H9 (cell line): Measurements from ENCODE around the gene ONECUT3. TPM values are rescaled to one million over a fixed set of nuclear protein-coding genes. Genes with fewer than 3 reads are reported as not detected.

Source experiments
- DNase-seq: peaks from one replicate; pipeline ENCODE4 v3.0.0-alpha.2; 2017
- H2AFZ ChIP-seq: one replicate; pipeline ENCODE4 v1.6.1; 2013; ENCODE audit warnings: mild to moderate bottlenecking, low read length, control low read depth, moderate library complexity
- H2AK5ac ChIP-seq: 2 replicates; pipeline ENCODE4 v1.6.1; 2013; ENCODE audit warnings: low read length, control low read depth, mixed read lengths; ENCODE audit not compliant: insufficient read length
- H2BK120ac ChIP-seq: one replicate; pipeline ENCODE4 v1.6.1; 2013; ENCODE audit warnings: low read depth, mild to moderate bottlenecking, low read length, control low read depth, inconsistent platforms; ENCODE audit not compliant: poor library complexity, severe bottlenecking
- H2BK12ac ChIP-seq: 2 replicates; pipeline ENCODE4 v1.6.1; 2013; ENCODE audit warnings: low read length, control low read depth, mixed read lengths, low read depth; ENCODE audit not compliant: insufficient read length
- H2BK15ac ChIP-seq: 2 replicates; pipeline ENCODE4 v1.6.1; 2013; ENCODE audit warnings: low read depth, low read length, control low read depth
- H2BK20ac ChIP-seq: one replicate; pipeline ENCODE4 v1.6.1; 2013; ENCODE audit warnings: low read depth, mild to moderate bottlenecking, low read length, control low read depth, inconsistent platforms; ENCODE audit not compliant: poor library complexity, severe bottlenecking
- H2BK5ac ChIP-seq: 2 replicates; pipeline ENCODE4 v1.6.1; 2013; ENCODE audit warnings: low read length, control low read depth, mixed read lengths; ENCODE audit not compliant: insufficient read length
- H3K14ac ChIP-seq: 2 replicates; pipeline ENCODE4 v1.6.1; 2013; ENCODE audit warnings: low read length, control low read depth; ENCODE audit not compliant: insufficient read depth
- H3K18ac ChIP-seq: 2 replicates; pipeline ENCODE4 v1.6.1; 2013; ENCODE audit warnings: low read depth, mild to moderate bottlenecking, mixed read lengths, low read length, control low read depth; ENCODE audit not compliant: insufficient read length
- H3K23ac ChIP-seq: 2 replicates; pipeline ENCODE4 v1.6.1; 2013; ENCODE audit warnings: low read length, control low read depth, mixed read lengths, low read depth; ENCODE audit not compliant: insufficient read length
- H3K23me2 ChIP-seq: 2 replicates; pipeline ENCODE4 v1.6.1; 2013; ENCODE audit warnings: low read depth, mild to moderate bottlenecking, mixed read lengths, low read length, control low read depth; ENCODE audit not compliant: insufficient read length, poor library complexity, severe bottlenecking
- H3K27ac ChIP-seq: 2 replicates; pipeline ENCODE4 v1.5.1; 2013; ENCODE audit warnings: low read length, control low read depth, mixed read lengths, low read depth; ENCODE audit not compliant: insufficient read length
- H3K27me3 ChIP-seq: 2 replicates; pipeline ENCODE4 v1.6.1; 2013; ENCODE audit warnings: low read length, control low read depth, inconsistent platforms; ENCODE audit not compliant: insufficient read depth
- H3K4ac ChIP-seq: 2 replicates; pipeline ENCODE4 v1.6.1; 2013; ENCODE audit warnings: low read depth, mild to moderate bottlenecking, control low read depth, inconsistent platforms, low read length, moderate library complexity
- H3K4me1 ChIP-seq: 2 replicates; pipeline ENCODE4 v1.6.1; 2013; ENCODE audit warnings: low read length, control low read depth, inconsistent platforms; ENCODE audit not compliant: insufficient read depth
- H3K4me2 ChIP-seq: 2 replicates; pipeline ENCODE4 v1.6.1; 2013; ENCODE audit warnings: low read length, control low read depth, mixed read lengths; ENCODE audit not compliant: insufficient read length, insufficient read depth
- H3K56ac ChIP-seq: 2 replicates; pipeline ENCODE4 v1.6.1; 2013; ENCODE audit warnings: low read depth, mild to moderate bottlenecking, mixed read lengths, low read length, control low read depth; ENCODE audit not compliant: insufficient read length
- H3K79me1 ChIP-seq: 2 replicates; pipeline ENCODE4 v1.6.1; 2013; ENCODE audit warnings: low read depth, mild to moderate bottlenecking, moderate library complexity, low read length, control low read depth, inconsistent platforms; ENCODE audit not compliant: insufficient read depth, poor library complexity, severe bottlenecking
- H3K79me2 ChIP-seq: 2 replicates; pipeline ENCODE4 v1.6.1; 2013; ENCODE audit warnings: low read length, control low read depth, inconsistent platforms; ENCODE audit not compliant: insufficient read depth
- H3K9ac ChIP-seq: 2 replicates; pipeline ENCODE4 v1.6.1; 2013; ENCODE audit warnings: low read length, control low read depth, mixed read lengths; ENCODE audit not compliant: insufficient read length; ENCODE audit errors: extremely low read depth
- H3K9me3 ChIP-seq: one replicate; pipeline ENCODE4 v1.6.1; 2013; ENCODE audit warnings: low read depth, low read length, inconsistent platforms; ENCODE audit not compliant: control insufficient read depth
- H3T11ph ChIP-seq: one replicate; pipeline ENCODE4 v1.6.1; 2013; ENCODE audit warnings: mild to moderate bottlenecking, low read length, control low read depth, inconsistent platforms
- H4K20me1 ChIP-seq: one replicate; pipeline ENCODE4 v1.6.1; 2013; ENCODE audit not compliant: control insufficient read depth, insufficient read length, insufficient read depth
- H4K5ac ChIP-seq: 2 replicates; pipeline ENCODE4 v1.6.1; 2013; ENCODE audit warnings: low read depth, mild to moderate bottlenecking, mixed read lengths, low read length, control low read depth; ENCODE audit not compliant: insufficient read length
- H4K8ac ChIP-seq: replicated peaks from 2 replicates; pipeline ENCODE4 v1.6.1; 2013; ENCODE audit warnings: low read length, control low read depth, mixed read lengths, low read depth; ENCODE audit not compliant: insufficient read length
- H4K91ac ChIP-seq: 2 replicates; pipeline ENCODE4 v1.6.1; 2013; ENCODE audit warnings: low read depth, mild to moderate bottlenecking, moderate library complexity, mixed read lengths, low read length, control low read depth; ENCODE audit not compliant: insufficient read length
- H3K27ac Mint-ChIP-seq, 3 experiments: 2 replicates in 2 of 3; 3 replicates in 1 of 3; pipeline ENCODE4 v1.8.0; 2020 to 2021; ENCODE audit warnings: mixed read lengths in 3 of 3, mild to moderate bottlenecking in 1 of 3, moderate library complexity in 1 of 3
- H3K27me3 Mint-ChIP-seq: 2 replicates; pipeline ENCODE4 v1.8.0; 2021; ENCODE audit warnings: low read depth, mild to moderate bottlenecking, moderate library complexity, mixed read lengths
- H3K36me3 Mint-ChIP-seq, 3 experiments: 2 replicates in 2 of 3; 3 replicates in 1 of 3; pipeline ENCODE4 v1.8.0; 2020 to 2021; ENCODE audit warnings: low read depth in 3 of 3, mixed read lengths in 3 of 3; ENCODE audit not compliant: insufficient read depth in 1 of 3
- H3K4me1 Mint-ChIP-seq, 2 experiments: 2 replicates each; pipeline ENCODE4 v1.8.0; 2020; ENCODE audit warnings: mixed read lengths in 2 of 2
- H3K4me3 Mint-ChIP-seq, 2 experiments: 2 replicates in 1 of 2; 3 replicates in 1 of 2; pipeline ENCODE4 v1.8.0; 2020 to 2021; ENCODE audit warnings: mild to moderate bottlenecking in 2 of 2, mixed read lengths in 2 of 2, moderate library complexity in 1 of 2
- H3K9me3 Mint-ChIP-seq, 2 experiments: 2 replicates in 1 of 2; 3 replicates in 1 of 2; pipeline ENCODE4 v1.8.0; 2020; ENCODE audit warnings: mild to moderate bottlenecking in 2 of 2, mixed read lengths in 2 of 2, moderate library complexity in 1 of 2
- WGBS: extraction: QIAGEN DNeasy Blood & Tissue Kit; methylation state at CpG from one replicate; pipeline ENCODE4 v1.1.7; 2013; ENCODE audit warnings: missing lambda C conversion rate, low lambda C conversion rate, mixed read lengths; ENCODE audit not compliant: insufficient read length; ENCODE audit errors: extremely low coverage; 5-methylcytosine and 5-hydroxymethylcytosine counted together
- total RNA-seq: library from RNA; stranded (reverse); gene quantifications from 2 replicates; pipeline ENCODE4 v1.2.1, GENCODE V29; 2021
- TF ChIP-seq, protein P1 (sequence below): fragments of 200-600 bp; sonication (generic); conservative IDR thresholded peaks from 3 replicates; pipeline ENCODE4 v1.8.0; 2021; ENCODE audit warnings: antibody characterized with exemption, mild to moderate bottlenecking

Gene ONECUT3
- total RNA-seq, 1 experiment from 2014 or later: 0.04 TPM

DNA sequence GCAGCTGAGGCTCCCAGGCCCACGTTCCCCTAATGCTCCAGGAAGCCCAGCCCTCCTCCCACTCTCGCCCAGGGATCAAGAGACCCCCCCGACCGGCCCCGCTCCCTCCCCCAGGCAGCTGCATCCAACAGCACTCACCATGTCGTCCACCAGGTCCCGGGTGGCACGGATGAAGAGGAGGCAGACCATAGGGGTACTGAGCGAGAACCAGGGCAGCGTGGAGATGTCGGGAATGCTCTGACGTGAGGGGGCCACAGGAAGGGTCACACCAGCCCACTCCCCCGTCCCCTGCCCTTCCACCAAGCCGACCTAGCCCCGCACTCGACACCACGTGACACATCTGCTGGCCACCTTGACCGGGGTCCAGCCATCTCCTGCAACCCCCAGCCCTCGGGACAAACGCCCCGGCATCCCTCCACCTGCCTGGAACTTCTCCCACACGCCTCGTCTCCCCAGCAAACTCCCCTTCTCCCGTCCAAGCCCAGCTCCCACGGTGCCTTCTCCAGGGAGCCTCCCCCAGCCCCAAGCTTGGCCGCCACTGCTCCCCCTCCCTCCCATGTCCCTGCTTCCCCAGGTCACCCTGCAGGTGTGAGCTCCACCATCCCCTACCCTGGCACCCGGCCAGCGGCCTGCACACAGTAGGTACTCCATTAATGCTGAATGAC lies 53.9 kb downstream of the ONECUT3 start:
- Histone ChIP-seq H3K56ac (no peak overlapping the region), H3K14ac (no peak overlapping the region; the same call in 1 of the 2 replicates), H3K4me1 (no peaks in the 10 kb centered on the region), H3K9me3 (no peaks in the 10 kb centered on the region), H2BK5ac (no peak overlapping the region), H3K4me2 (no peak overlapping the region), H3K79me2 (no peaks in the 10 kb centered on the region), H3K23ac (no peak overlapping the region), H4K20me1 (peaks cover 2% of the 10 kb centered on the region), H4K8ac (no peak overlapping the region), H2AK5ac (no peak overlapping the region), H3K9ac (no peak overlapping the region), H2BK20ac (no peak overlapping the region), H3K27me3 (no peaks in the 10 kb centered on the region), H3T11ph (no peak overlapping the region), H4K5ac (no peak overlapping the region), H3K4ac (no peak overlapping the region), H2BK120ac (no peak overlapping the region), H3K23me2 (no peaks in the 10 kb centered on the region), H3K18ac (no peak overlapping the region), H3K79me1 (no peaks in the 10 kb centered on the region), H2BK12ac (no peak overlapping the region), H4K91ac (no peak overlapping the region), H2AFZ (no peak overlapping the region), H2BK15ac (no peak overlapping the region), H3K27ac (no peak overlapping the region)
- no peak overlapping the region for H3K4me3 Mint-ChIP-seq
- H3K4me1 Mint-ChIP-seq: peaks cover 0 to 6% of the 10 kb centered on the region in 2 experiments; a peak in 2 of 4 replicates
- DNase-seq: no peak
- peaks cover 9% of the 10 kb centered on the region for H3K27me3 Mint-ChIP-seq
- no CpG with 5 or more reads among the region's 28 CpGs for WGBS
- no peaks in the 10 kb centered on the region; a peak in 2 of 5 replicates for H3K9me3 Mint-ChIP-seq
- H3K27ac Mint-ChIP-seq: no peak overlapping the region; a peak in 2 of 7 replicates
- peaks cover 0 to 2% (median 0%) of the 10 kb centered on the region in 3 experiments; a peak in 2 of 7 replicates for H3K36me3 Mint-ChIP-seq
- TF ChIP-seq, protein P1, sequence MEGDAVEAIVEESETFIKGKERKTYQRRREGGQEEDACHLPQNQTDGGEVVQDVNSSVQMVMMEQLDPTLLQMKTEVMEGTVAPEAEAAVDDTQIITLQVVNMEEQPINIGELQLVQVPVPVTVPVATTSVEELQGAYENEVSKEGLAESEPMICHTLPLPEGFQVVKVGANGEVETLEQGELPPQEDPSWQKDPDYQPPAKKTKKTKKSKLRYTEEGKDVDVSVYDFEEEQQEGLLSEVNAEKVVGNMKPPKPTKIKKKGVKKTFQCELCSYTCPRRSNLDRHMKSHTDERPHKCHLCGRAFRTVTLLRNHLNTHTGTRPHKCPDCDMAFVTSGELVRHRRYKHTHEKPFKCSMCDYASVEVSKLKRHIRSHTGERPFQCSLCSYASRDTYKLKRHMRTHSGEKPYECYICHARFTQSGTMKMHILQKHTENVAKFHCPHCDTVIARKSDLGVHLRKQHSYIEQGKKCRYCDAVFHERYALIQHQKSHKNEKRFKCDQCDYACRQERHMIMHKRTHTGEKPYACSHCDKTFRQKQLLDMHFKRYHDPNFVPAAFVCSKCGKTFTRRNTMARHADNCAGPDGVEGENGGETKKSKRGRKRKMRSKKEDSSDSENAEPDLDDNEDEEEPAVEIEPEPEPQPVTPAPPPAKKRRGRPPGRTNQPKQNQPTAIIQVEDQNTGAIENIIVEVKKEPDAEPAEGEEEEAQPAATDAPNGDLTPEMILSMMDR: no peak
